ENCODE measurements around the gene NRXN3. TPM values are rescaled to one million over a fixed set of nuclear protein-coding genes. Genes with fewer than 3 reads are reported as not detected.

Gene NRXN3
- total and polyA plus RNA-seq, 7 donors = 0.06 to 0.74 (median 0.15) TPM

- H3K27me3 ChIP-seq (ENCODE audit: insufficient read depth in 3 of 3, low read length in 2 of 3) = no peaks in the 10 kb centered on the region
- H3K36me3 ChIP-seq (ENCODE audit: insufficient read depth in 1 of 2, low read depth in 1 of 2) = no peaks in the 10 kb centered on the region
- intact Hi-C loops (cut with DNase I) = no loop called here
- 93 to 95% (median 94%) methylated on average over 3 of the region's 3 CpGs for WGBS, 3 donors
- no peak overlapping the region for H3K4me3 ChIP-seq
- no peak for DNase-seq
- H3K27ac ChIP-seq = no peak overlapping the region
- no peaks in the 10 kb centered on the region for H3K4me1 ChIP-seq
- no peak for TF ChIP-seq CTCF (IDR thresholded peaks at IDR 0.05)
- H3K9me3 ChIP-seq = no peaks in the 10 kb centered on the region
- no peak for ATAC-seq
Observed at GRCh38 chr14:79728331-79728730, 1558.2 kb downstream of the NRXN3 start.

- Histone ChIP-seq H3K4me3 (no peak overlapping the region), H3K9me3 (no peaks in the 10 kb centered on the region), H3K27ac (no peak overlapping the region), H3K4me1 (no peaks in the 10 kb centered on the region), H3K36me3 (ENCODE audit: insufficient read depth in 1 of 2, low read depth in 1 of 2) (no peaks in the 10 kb centered on the region), H3K27me3 (ENCODE audit: insufficient read depth in 3 of 3, low read length in 2 of 3) (no peaks in the 10 kb centered on the region)
- TF ChIP-seq CTCF (IDR thresholded peaks at IDR 0.05) = no peak
- ATAC-seq = no peak
- DNase-seq = no peak
- intact Hi-C loops (cut with DNase I) = no loop called here
- WGBS, 3 donors = 88 to 89% (median 89%) methylated on average over 3 of the region's 3 CpGs
Observed at GRCh38 chr14:79729731-79730130, 1559.6 kb downstream of the NRXN3 start.

GRCh38 chr14:79730196-79730595 lies 1560.0 kb downstream of the NRXN3 start:
- intact Hi-C loops (cut with DNase I) = no loop called here
- H3K36me3 ChIP-seq (ENCODE audit: insufficient read depth in 1 of 2, low read depth in 1 of 2) = no peaks in the 10 kb centered on the region
- no peak for ATAC-seq
- no peak for TF ChIP-seq CTCF (IDR thresholded peaks at IDR 0.05)
- no peak overlapping the region for H3K27ac ChIP-seq
- no peak overlapping the region for H3K4me3 ChIP-seq
- H3K4me1 ChIP-seq = no peaks in the 10 kb centered on the region
- H3K27me3 ChIP-seq (ENCODE audit: insufficient read depth in 3 of 3, low read length in 2 of 3) = no peaks in the 10 kb centered on the region
- no peaks in the 10 kb centered on the region for H3K9me3 ChIP-seq
- WGBS, 3 donors = 76 to 89% (median 77%) methylated on average over 2 of the region's 2 CpGs
- no peak for DNase-seq

- no peaks in the 10 kb centered on the region for H3K9me3 ChIP-seq
- H3K36me3 ChIP-seq (ENCODE audit: insufficient read depth in 1 of 2, low read depth in 1 of 2) = no peaks in the 10 kb centered on the region
- intact Hi-C loops (cut with DNase I) = no loop called here
- H3K4me1 ChIP-seq = no peaks in the 10 kb centered on the region
- TF ChIP-seq CTCF (IDR thresholded peaks at IDR 0.05) = no peak
- ATAC-seq (no peak), DNase-seq (no peak)
- H3K27me3 ChIP-seq (ENCODE audit: insufficient read depth in 3 of 3, low read length in 2 of 3) = no peaks in the 10 kb centered on the region
- no peak overlapping the region for H3K27ac ChIP-seq
- 48 to 58% (median 57%) methylated on average over 5 of the region's 5 CpGs for WGBS, 3 donors
- H3K4me3 ChIP-seq = no peak overlapping the region
Observed at GRCh38 chr14:79730953-79731352, 1560.8 kb downstream of the NRXN3 start.

- H3K27ac ChIP-seq = no peak overlapping the region
- no peak overlapping the region for H3K4me3 ChIP-seq
- TF ChIP-seq CTCF (IDR thresholded peaks at IDR 0.05) = no peak
- no peaks in the 10 kb centered on the region for H3K36me3 ChIP-seq (ENCODE audit: insufficient read depth in 1 of 2, low read depth in 1 of 2)
- WGBS, 3 donors = 62 to 72% (median 71%) methylated on average over 8 of the region's 8 CpGs
- ATAC-seq (no peak), DNase-seq (no peak)
- H3K27me3 ChIP-seq (ENCODE audit: insufficient read depth in 3 of 3, low read length in 2 of 3) = no peaks in the 10 kb centered on the region
- intact Hi-C loops (cut with DNase I) = no loop called here
- H3K4me1 ChIP-seq = no peaks in the 10 kb centered on the region
- peaks cover 9% of the 10 kb centered on the region for H3K9me3 ChIP-seq
Observed at GRCh38 chr14:79732911-79733655, 1562.9 kb downstream of the NRXN3 start.

Data from psoas muscle (tissue), 8 donors.